Suprapubic skin (tissue), 4 donors: ENCODE results near the gene PLEKHA1. TPM values are rescaled to one million over a fixed set of nuclear protein-coding genes. Genes with fewer than 3 reads are reported as not detected.
A peak's percentile ranks its signal among the peaks of the same experiment; 100 is the strongest.

Experiments
- DNase-seq, 2 donors: peaks; one replicate each; pipeline ENCODE4 v3.0.0-alpha.2; 2019; ENCODE audit warnings: low spot score in 2 of 2
- H3K27ac ChIP-seq: fragments of 200-600 bp; sonication (generic); one replicate; pipeline ENCODE4 v1.5.1; 2019
- H3K27me3 ChIP-seq: fragments of 200-600 bp; sonication (generic); one replicate; pipeline ENCODE4 v1.5.1; 2019
- H3K36me3 ChIP-seq: fragments of 200-600 bp; sonication (generic); one replicate; pipeline ENCODE4 v1.5.1; 2019
- H3K4me1 ChIP-seq: fragments of 200-600 bp; sonication (generic); one replicate; pipeline ENCODE4 v1.5.1; 2019
- H3K4me3 ChIP-seq: fragments of 200-600 bp; sonication (generic); one replicate; pipeline ENCODE4 v1.5.1; 2019; ENCODE audit warnings: mild to moderate bottlenecking
- H3K9me3 ChIP-seq: fragments of 200-600 bp; sonication (generic); one replicate; pipeline ENCODE4 v1.5.1; 2019
- EP300 ChIP-seq: sonication (generic); formaldehyde crosslinking; IDR thresholded peaks from one replicate; pipeline ENCODE4 v1.6.1; 2017; ENCODE audit warnings: antibody characterized with exemption
- POLR2A ChIP-seq, 2 donors: fragments of 450-650 bp; IDR thresholded peaks; one replicate each; pipeline ENCODE4 v1.6.1; 2017; ENCODE audit warnings: antibody characterized with exemption in 2 of 2, mild to moderate bottlenecking in 2 of 2, moderate library complexity in 2 of 2
- POLR2AphosphoS5 ChIP-seq, 3 donors: sonication (generic); formaldehyde crosslinking; IDR thresholded peaks; one replicate each; pipeline ENCODE4 v1.6.1; 2017; ENCODE audit warnings: antibody characterized with exemption in 3 of 3
- WGBS: methylation state at CpG from one replicate; pipeline ENCODE4 v1.1.5; 2018; 5-methylcytosine and 5-hydroxymethylcytosine counted together
- total RNA-seq, 4 donors: library from RNA; depleted of rRNA; stranded (reverse); fragments of >200 nt; gene quantifications; one replicate each; pipeline ENCODE4 v1.1.0, GENCODE V29; 2016
- TF ChIP-seq, protein P1 (sequence below), 2 donors: fragments of 200-600 bp in 1 of 2; fragments of 450-650 bp in 1 of 2; sonication (generic) in 1 of 2; IDR thresholded peaks; one replicate each; pipeline ENCODE4 v1.5.1; 2016 to 2019; ENCODE audit warnings: antibody characterized with exemption in 2 of 2, mild to moderate bottlenecking in 1 of 2, moderate library complexity in 1 of 2

The PLEKHA1 gene
- total RNA-seq, 4 donors from 2014 or later, result 68.2 to 91.6 (median 78.8) TPM

DNA sequence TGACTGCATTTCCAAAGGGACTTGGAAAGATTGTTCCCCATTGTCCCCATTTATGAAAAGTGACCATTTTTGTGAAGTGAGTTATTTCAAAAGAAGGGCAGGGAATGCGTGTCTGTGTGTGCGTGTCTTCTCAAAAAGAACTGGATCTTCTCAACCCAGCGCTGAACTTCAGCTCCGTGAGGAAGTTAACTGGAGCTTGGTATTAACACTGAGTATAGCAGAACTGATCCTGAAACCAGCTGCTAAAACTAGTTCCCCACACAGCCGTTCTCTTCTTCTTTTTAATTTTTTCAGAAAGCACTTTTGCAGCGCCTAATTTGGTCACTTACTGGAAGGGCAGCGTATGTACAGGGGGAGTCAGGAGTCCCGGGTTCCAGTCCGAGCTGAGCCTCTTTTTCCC lies 45.8 kb upstream of the PLEKHA1 start:
- WGBS, result 71% methylated on average over 9 of the region's 9 CpGs
- H3K4me3 ChIP-seq, result no peak overlapping the region

GRCh38 chr10:122329416-122329815 lies 45.1 kb upstream of the PLEKHA1 start:
- H3K27ac ChIP-seq, result no peak overlapping the region
- peak in 1 of 2 donors; percentile 22 for DNase-seq
- TF ChIP-seq, protein P1, sequence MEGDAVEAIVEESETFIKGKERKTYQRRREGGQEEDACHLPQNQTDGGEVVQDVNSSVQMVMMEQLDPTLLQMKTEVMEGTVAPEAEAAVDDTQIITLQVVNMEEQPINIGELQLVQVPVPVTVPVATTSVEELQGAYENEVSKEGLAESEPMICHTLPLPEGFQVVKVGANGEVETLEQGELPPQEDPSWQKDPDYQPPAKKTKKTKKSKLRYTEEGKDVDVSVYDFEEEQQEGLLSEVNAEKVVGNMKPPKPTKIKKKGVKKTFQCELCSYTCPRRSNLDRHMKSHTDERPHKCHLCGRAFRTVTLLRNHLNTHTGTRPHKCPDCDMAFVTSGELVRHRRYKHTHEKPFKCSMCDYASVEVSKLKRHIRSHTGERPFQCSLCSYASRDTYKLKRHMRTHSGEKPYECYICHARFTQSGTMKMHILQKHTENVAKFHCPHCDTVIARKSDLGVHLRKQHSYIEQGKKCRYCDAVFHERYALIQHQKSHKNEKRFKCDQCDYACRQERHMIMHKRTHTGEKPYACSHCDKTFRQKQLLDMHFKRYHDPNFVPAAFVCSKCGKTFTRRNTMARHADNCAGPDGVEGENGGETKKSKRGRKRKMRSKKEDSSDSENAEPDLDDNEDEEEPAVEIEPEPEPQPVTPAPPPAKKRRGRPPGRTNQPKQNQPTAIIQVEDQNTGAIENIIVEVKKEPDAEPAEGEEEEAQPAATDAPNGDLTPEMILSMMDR (IDR thresholded peaks at IDR 0.05), result no peak
- TF ChIP-seq POLR2A (IDR thresholded peaks at IDR 0.05), result no peak
- no peak for TF ChIP-seq EP300
- no peak overlapping the region for H3K4me3 ChIP-seq
- H3K9me3 ChIP-seq, result no peaks in the 10 kb centered on the region
- no peaks in the 10 kb centered on the region for H3K27me3 ChIP-seq
- no peaks in the 10 kb centered on the region for H3K4me1 ChIP-seq
- 77% methylated on average over 8 of the region's 13 CpGs for WGBS
- no peaks in the 10 kb centered on the region for H3K36me3 ChIP-seq

More for the DNA sequence above, 45.8 kb upstream of the PLEKHA1 start:
- Histone ChIP-seq H3K4me1 (peaks cover 3% of the 10 kb centered on the region), H3K27me3 (no peaks in the 10 kb centered on the region), H3K36me3 (no peaks in the 10 kb centered on the region), H3K27ac (no peak overlapping the region), H3K9me3 (no peaks in the 10 kb centered on the region)
- TF ChIP-seq EP300 (no peak), POLR2AphosphoS5 (IDR thresholded peaks at IDR 0.05) (no peak), POLR2A (IDR thresholded peaks at IDR 0.05) (no peak)
- TF ChIP-seq, protein P1 (IDR thresholded peaks at IDR 0.05), result no peak
- no peak for DNase-seq

GRCh38 chr10:122331100-122331499 lies 43.4 kb upstream of the PLEKHA1 start:
- 84% methylated on average over 7 of the region's 7 CpGs for WGBS
- no peak for DNase-seq
- Histone ChIP-seq H3K9me3 (no peaks in the 10 kb centered on the region), H3K36me3 (no peaks in the 10 kb centered on the region), H3K4me1 (no peaks in the 10 kb centered on the region), H3K27ac (no peak overlapping the region), H3K27me3 (no peaks in the 10 kb centered on the region), H3K4me3 (no peak overlapping the region)
- no peak for TF ChIP-seq POLR2AphosphoS5 (IDR thresholded peaks at IDR 0.05)
- TF ChIP-seq, protein P1 (IDR thresholded peaks at IDR 0.05), result no peak
- TF ChIP-seq POLR2A (IDR thresholded peaks at IDR 0.05), result no peak
- TF ChIP-seq EP300, result no peak

DNA sequence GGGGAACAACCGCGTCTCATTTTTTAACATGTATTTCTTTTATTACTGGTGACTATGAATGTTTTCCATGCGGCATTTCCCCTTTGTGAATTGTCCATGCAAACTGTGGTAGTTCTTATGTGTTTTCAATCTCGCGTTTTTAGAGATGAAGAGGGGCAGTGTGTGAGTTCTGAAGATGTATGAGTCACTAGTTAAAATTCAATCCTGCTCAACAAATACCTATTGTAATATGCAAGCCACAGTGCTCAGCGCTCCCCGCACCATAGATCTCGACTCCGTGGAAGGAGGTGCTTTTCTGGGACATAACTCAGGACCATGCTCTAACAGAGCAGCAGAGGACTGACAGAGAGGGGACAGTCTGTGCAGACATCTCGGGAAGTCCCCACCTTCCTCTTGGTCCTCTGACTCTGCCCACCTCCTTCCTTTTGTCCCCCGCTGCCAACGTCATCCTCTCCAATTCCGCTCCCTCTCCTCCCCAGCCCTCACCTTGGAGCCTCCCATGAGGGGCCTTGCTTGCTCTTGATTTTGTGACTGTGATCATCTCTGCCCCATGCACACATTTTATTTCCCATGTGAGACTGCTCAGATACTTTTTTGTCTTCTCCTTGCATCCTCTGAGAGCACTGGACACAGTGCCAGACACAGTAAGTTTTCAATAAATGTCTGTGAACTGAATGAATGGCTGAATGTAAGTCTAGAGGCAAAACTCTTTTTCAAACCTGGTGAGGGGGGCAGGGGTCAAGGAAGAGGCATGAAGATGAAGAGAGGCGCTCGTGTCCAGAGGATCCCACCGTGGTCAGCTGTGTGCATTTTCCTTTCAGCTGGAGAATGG lies 42.7 kb upstream of the PLEKHA1 start:
- no peak overlapping the region for H3K4me3 ChIP-seq
- H3K4me1 ChIP-seq, result no peaks in the 10 kb centered on the region
- TF ChIP-seq EP300 (no peak), POLR2AphosphoS5 (IDR thresholded peaks at IDR 0.05) (no peak), POLR2A (IDR thresholded peaks at IDR 0.05) (no peak)
- TF ChIP-seq, protein P1 (IDR thresholded peaks at IDR 0.05), result no peak
- no peaks in the 10 kb centered on the region for H3K9me3 ChIP-seq
- 72% methylated on average over 16 of the region's 16 CpGs for WGBS
- H3K27ac ChIP-seq, result no peak overlapping the region
- no peaks in the 10 kb centered on the region for H3K27me3 ChIP-seq
- no peaks in the 10 kb centered on the region for H3K36me3 ChIP-seq
- DNase-seq, result peak in 1 of 2 donors; percentile 35

GRCh38 chr10:122333037-122333436 lies 41.5 kb upstream of the PLEKHA1 start:
- Histone ChIP-seq H3K27ac (no peak overlapping the region), H3K4me3 (no peak overlapping the region), H3K27me3 (no peaks in the 10 kb centered on the region), H3K4me1 (peaks cover 5% of the 10 kb centered on the region), H3K9me3 (no peaks in the 10 kb centered on the region), H3K36me3 (no peaks in the 10 kb centered on the region)
- DNase-seq, result no peak
- TF ChIP-seq POLR2A (IDR thresholded peaks at IDR 0.05) (no peak), EP300 (no peak), POLR2AphosphoS5 (IDR thresholded peaks at IDR 0.05) (no peak)
- TF ChIP-seq, protein P1 (IDR thresholded peaks at IDR 0.05), result no peak
- whole genome bisulfite sequencing, result 80% methylated on average over 4 of the region's 4 CpGs
